Activated CD8-positive, alpha-beta T cell treated with anti-CD3 and anti-CD28 coated beads for 36 hours (primary cell): ENCODE measurements around the gene TP53INP2. TPM values are rescaled to one million over a fixed set of nuclear protein-coding genes. Genes with fewer than 3 reads are reported as not detected.
A peak's percentile ranks its signal among the peaks of the same experiment; 100 is the strongest.

ENCODE experiments used
- ATAC-seq: fragments of 200-7000 bp; cut with Tn5 transposase; one replicate; pipeline ENCODE4 v1.10.0; 2021; ENCODE audit warnings: mild to moderate bottlenecking, moderate library complexity
- CTCF ChIA-PET: fragments of 350-600 bp; sonication (Branson Sonifier 250); formaldehyde crosslinking; loops from one replicate; lab custom pipeline; 2021; ENCODE audit warnings: antibody characterized with exemption; lab: Charles Lee
- POLR2A ChIA-PET: fragments of 350-600 bp; sonication (Branson Sonifier 250); formaldehyde crosslinking; loops from one replicate; lab custom pipeline; 2021; ENCODE audit warnings: antibody characterized with exemption; lab: Charles Lee
- DNase-seq: peaks from one replicate; pipeline ENCODE4 v3.0.0-alpha.2; 2020
- H3K27ac Mint-ChIP-seq: one replicate; pipeline ENCODE4 v1.8.0; 2021; ENCODE audit warnings: mild to moderate bottlenecking, mixed read lengths
- H3K27me3 Mint-ChIP-seq: one replicate; pipeline ENCODE4 v1.8.0; 2021; ENCODE audit warnings: mixed read lengths
- H3K36me3 Mint-ChIP-seq: one replicate; pipeline ENCODE4 v1.8.0; 2021; ENCODE audit warnings: low read depth, mixed read lengths
- H3K4me1 Mint-ChIP-seq: one replicate; pipeline ENCODE4 v1.8.0; 2021; ENCODE audit warnings: low read depth, mixed read lengths
- H3K4me3 Mint-ChIP-seq: one replicate; pipeline ENCODE4 v1.8.0; 2021; ENCODE audit warnings: mild to moderate bottlenecking, moderate library complexity, mixed read lengths
- H3K9me3 Mint-ChIP-seq: one replicate; pipeline ENCODE4 v1.8.0; 2021; ENCODE audit warnings: mixed read lengths
- CTCF ChIP-seq: fragments of 200-600 bp; IDR thresholded peaks from one replicate; pipeline ENCODE4 v1.8.0; 2022; ENCODE audit warnings: antibody characterized with exemption, mild to moderate bottlenecking
- intact Hi-C: fragments of 100-400 bp; cut with micrococcal nuclease; formaldehyde crosslinking; loops from one replicate; pipeline ENCODE4 v1.10.0; 2022
- total RNA-seq, 2 experiments: library from RNA; stranded (reverse); gene quantifications; one replicate each; pipeline ENCODE4 v1.2.3, GENCODE V29; 2021

TP53INP2 gene
- total RNA-seq, 2 experiments from 2014 or later, result 4.0 to 4.6 TPM

GRCh38 chr20:34709044-34709830 lies 5.1 kb downstream of the TP53INP2 start:
- Mint-ChIP-seq H3K27ac (peak overlapping the region; percentile 89), H3K4me3 (peak overlapping the region; percentile 75), H3K36me3 (peaks cover 19% of the 10 kb centered on the region), H3K4me1 (peaks cover 32% of the 10 kb centered on the region), H3K27me3 (no peaks in the 10 kb centered on the region), H3K9me3 (no peaks in the 10 kb centered on the region)
- peak; percentile 83 for ATAC-seq
- DNase-seq, result peak; percentile 90
- intact Hi-C loops, result loop anchor here (2.0 to 5.0 kb wide), 2 partner anchors 32 to 172 kb away; partner anchors contain the start of gene PIGU
- ChIA-PET CTCF (interaction anchor here (0.7 to 6.8 kb wide), 8 partner anchors 11 to 407 kb away, joined by 4 to 56 read pairs (median 8); partner anchors contain the start of gene AHCY), POLR2A (interaction anchor here (0.6 to 1.5 kb wide), 3 partner anchors 10 to 193 kb away, joined by 3 to 5 read pairs (median 3); partner anchors contain the start of gene DYNLRB1)
- no peak for TF ChIP-seq CTCF

- H3K4me3 Mint-ChIP-seq, result peak overlapping the region; percentile 75
- peak overlapping the region; percentile 89 for H3K27ac Mint-ChIP-seq
- H3K4me1 Mint-ChIP-seq, result peaks cover 27% of the 10 kb centered on the region
- H3K36me3 Mint-ChIP-seq, result peaks cover 19% of the 10 kb centered on the region
- H3K9me3 Mint-ChIP-seq, result no peaks in the 10 kb centered on the region
- ChIA-PET POLR2A (interaction anchor here (1.5 kb wide), 2 partner anchors 11 to 194 kb away, joined by 3 to 5 read pairs; partner anchors contain the start of gene DYNLRB1), CTCF (interaction anchor here (1.2 to 6.8 kb wide), 5 partner anchors 60 to 397 kb away, joined by 4 to 56 read pairs (median 14); no protein-coding TSS in a partner anchor)
- intact Hi-C loops, result loop anchor here (2.0 to 5.0 kb wide), 2 partner anchors 33 to 173 kb away; partner anchors contain the start of gene PIGU
- peak; percentile 17 for ATAC-seq
- no peaks in the 10 kb centered on the region for H3K27me3 Mint-ChIP-seq
- DNase-seq, result peak; percentile 76
- no peak for TF ChIP-seq CTCF
Observed at GRCh38 chr20:34709831-34710567, 5.9 kb downstream of the TP53INP2 start.

GRCh38 chr20:34710568-34710839 lies 6.4 kb downstream of the TP53INP2 start:
- peaks cover 19% of the 10 kb centered on the region for H3K36me3 Mint-ChIP-seq
- H3K9me3 Mint-ChIP-seq, result no peaks in the 10 kb centered on the region
- intact Hi-C loops, result no loop called here
- no peak for ATAC-seq
- peak overlapping the region; percentile 75 for H3K4me3 Mint-ChIP-seq
- TF ChIP-seq CTCF, result no peak
- no peak for DNase-seq
- no peaks in the 10 kb centered on the region for H3K27me3 Mint-ChIP-seq
- ChIA-PET CTCF (interaction anchor here (0.7 to 6.8 kb wide), 4 partner anchors 36 to 398 kb away, joined by 3 to 56 read pairs (median 4); no protein-coding TSS in a partner anchor), POLR2A (interaction anchor here (1.1 to 1.5 kb wide), 3 partner anchors 11 to 194 kb away, joined by 3 to 5 read pairs (median 4); partner anchors contain the start of gene DYNLRB1)
- peak overlapping the region; percentile 73 for H3K27ac Mint-ChIP-seq
- peaks cover 26% of the 10 kb centered on the region for H3K4me1 Mint-ChIP-seq

GRCh38 chr20:34710861-34711574 lies 6.9 kb downstream of the TP53INP2 start:
- no peak for ATAC-seq
- POLR2A ChIA-PET, result interaction anchor here (0.7 to 1.5 kb wide), 3 partner anchors 65 to 567 kb away, joined by 3 to 5 read pairs (median 4); partner anchors contain the start of genes DYNLRB1 and MMP24OS
- H3K27me3 Mint-ChIP-seq, result no peaks in the 10 kb centered on the region
- CTCF ChIA-PET, result interaction anchor here (0.7 to 6.8 kb wide), 4 partner anchors 37 to 398 kb away, joined by 3 to 56 read pairs (median 4); no protein-coding TSS in a partner anchor
- H3K27ac Mint-ChIP-seq, result no peak overlapping the region
- intact Hi-C loops, result no loop called here
- TF ChIP-seq CTCF, result no peak
- peak overlapping the region; percentile 75 for H3K4me3 Mint-ChIP-seq
- H3K9me3 Mint-ChIP-seq, result no peaks in the 10 kb centered on the region
- no peak for DNase-seq
- peaks cover 26% of the 10 kb centered on the region for H3K4me1 Mint-ChIP-seq
- H3K36me3 Mint-ChIP-seq, result peaks cover 19% of the 10 kb centered on the region
